ENCODE measurements around the gene ANKRD28.
"Not testable (repeated sequence)": the region's sequence is repeated elsewhere in the genome, so short reads cannot be mapped to it uniquely, and the experiment has no call there.

ANKRD28 gene

GRCh38 chr3:15630646-15631350 is 167.0 kb downstream of the ANKRD28 start:
- no peak for DNase-seq (ENCODE audit: low spot score)
- TF ChIP-seq CTCF (IDR thresholded peaks at IDR 0.05; ENCODE audit: extremely low read depth, missing control alignments): no peak

GRCh38 chr3:15629860-15630597 is 167.8 kb downstream of the ANKRD28 start:
- TF ChIP-seq CTCF (IDR thresholded peaks at IDR 0.05; ENCODE audit: extremely low read depth, missing control alignments): peak; percentile 41
- peak; percentile 72 for DNase-seq (ENCODE audit: low spot score)

- DNase-seq (ENCODE audit: low spot score): no peak
- TF ChIP-seq CTCF (IDR thresholded peaks at IDR 0.05; ENCODE audit: extremely low read depth, missing control alignments): no peak
Measured at GRCh38 chr3:15628967-15629366, 168.8 kb downstream of the ANKRD28 start.

- no peak for TF ChIP-seq CTCF (IDR thresholded peaks at IDR 0.05; ENCODE audit: extremely low read depth, missing control alignments)
- DNase-seq (ENCODE audit: low spot score): no peak
Measured at GRCh38 chr3:15623535-15624440, 174.0 kb downstream of the ANKRD28 start.

GRCh38 chr3:15619659-15620464 is 177.9 kb downstream of the ANKRD28 start:
- DNase-seq (ENCODE audit: low spot score): not testable (repeated sequence)
